IPS-18a (cell line): ENCODE measurements around the gene ERCC6.

ENCODE experiments used
- H3K27ac ChIP-seq: one replicate; pipeline ENCODE4 v1.5.1; 2013; ENCODE audit warnings: low read length
- H3K27me3 ChIP-seq: one replicate; pipeline ENCODE4 v1.6.1; 2013; ENCODE audit warnings: mild to moderate bottlenecking, low read length; ENCODE audit not compliant: control insufficient read depth, insufficient read depth
- H3K36me3 ChIP-seq: one replicate; pipeline ENCODE4 v1.6.1; 2013; ENCODE audit warnings: low read depth, low read length; ENCODE audit not compliant: control insufficient read depth
- H3K4me1 ChIP-seq: one replicate; pipeline ENCODE4 v1.6.1; 2013; ENCODE audit warnings: low read depth, low read length; ENCODE audit not compliant: control insufficient read depth
- H3K4me3 ChIP-seq: one replicate; pipeline ENCODE4 v1.5.1; 2013; ENCODE audit warnings: low read length
- H3K9ac ChIP-seq: one replicate; pipeline ENCODE4 v1.6.1; 2013; ENCODE audit warnings: mild to moderate bottlenecking, low read length, moderate library complexity
- H3K9me3 ChIP-seq: one replicate; pipeline ENCODE4 v1.6.1; 2013; ENCODE audit warnings: low read depth, low read length; ENCODE audit not compliant: control insufficient read depth

ERCC6 gene

DNA sequence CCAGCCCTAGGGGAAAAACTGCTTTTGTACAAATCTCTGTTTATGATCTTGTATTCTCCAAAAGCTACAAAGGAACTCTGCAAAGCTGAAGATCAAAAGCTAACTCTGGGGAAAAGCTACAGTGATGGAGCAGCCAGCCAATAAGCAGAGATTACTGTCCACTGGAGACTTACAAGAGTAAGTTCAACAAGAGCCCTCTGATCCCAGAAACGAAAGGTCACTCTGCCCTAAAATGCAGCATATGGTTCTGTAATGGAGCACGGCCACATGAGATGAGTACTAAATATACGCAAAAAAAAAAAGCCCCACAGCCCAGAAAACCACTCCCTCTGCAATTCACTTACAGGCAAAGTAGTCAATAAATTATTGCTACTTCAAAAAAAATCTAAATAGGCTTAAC, 60.1 kb downstream of the ERCC6 start:
- Histone ChIP-seq H3K4me1 (no peaks in the 10 kb centered on the region), H3K36me3 (peaks cover 2% of the 10 kb centered on the region), H3K9me3 (no peaks in the 10 kb centered on the region), H3K4me3 (no peak overlapping the region), H3K27ac (no peak overlapping the region), H3K27me3 (no peaks in the 10 kb centered on the region), H3K9ac (no peak overlapping the region)

GRCh38 chr10:49474901-49475300, 64.0 kb downstream of the ERCC6 start:
- H3K27ac ChIP-seq, result no peak overlapping the region
- H3K4me3 ChIP-seq, result no peak overlapping the region
- no peaks in the 10 kb centered on the region for H3K27me3 ChIP-seq
- no peak overlapping the region for H3K9ac ChIP-seq
- peaks cover 6% of the 10 kb centered on the region for H3K36me3 ChIP-seq
- no peaks in the 10 kb centered on the region for H3K4me1 ChIP-seq
- no peaks in the 10 kb centered on the region for H3K9me3 ChIP-seq

DNA sequence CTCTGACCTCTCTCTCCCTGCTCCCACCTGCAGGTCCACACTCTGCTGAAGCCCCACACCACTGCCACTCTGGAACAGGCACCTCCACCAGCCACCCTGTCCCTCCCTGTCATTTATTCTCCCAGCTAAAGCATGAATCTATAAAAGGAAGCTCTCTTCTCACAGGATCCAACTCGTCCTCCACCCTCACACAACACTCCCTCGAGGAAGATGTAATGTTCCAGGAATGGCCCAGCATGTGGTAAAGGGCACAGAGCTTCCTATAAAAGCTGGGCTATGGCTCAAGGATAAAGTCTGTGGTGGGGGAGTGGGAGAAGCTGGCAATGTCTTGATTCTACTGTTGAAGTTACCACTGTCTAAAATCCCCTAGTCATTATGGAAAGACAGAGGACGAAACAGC, 67.4 kb downstream of the ERCC6 start:
- Histone ChIP-seq H3K4me1 (no peaks in the 10 kb centered on the region), H3K9ac (no peak overlapping the region), H3K27ac (no peak overlapping the region), H3K4me3 (no peak overlapping the region), H3K27me3 (no peaks in the 10 kb centered on the region), H3K9me3 (no peaks in the 10 kb centered on the region), H3K36me3 (peaks cover 6% of the 10 kb centered on the region)

- H3K9ac ChIP-seq, result no peak overlapping the region
- H3K4me3 ChIP-seq, result no peak overlapping the region
- peaks cover 4% of the 10 kb centered on the region for H3K36me3 ChIP-seq
- no peak overlapping the region for H3K27ac ChIP-seq
- H3K9me3 ChIP-seq, result no peaks in the 10 kb centered on the region
- H3K27me3 ChIP-seq, result no peaks in the 10 kb centered on the region
- H3K4me1 ChIP-seq, result no peaks in the 10 kb centered on the region
Measured at GRCh38 chr10:49465736-49466135, 73.2 kb downstream of the ERCC6 start.
